Thyroid gland (tissue), 4 donors: ENCODE data around the gene WDR91.

Source experiments
- CTCF ChIP-seq, 6 experiments: fragments of 200-600 bp in 3 of 6; fragments of 450-650 bp in 3 of 6; sonication (generic) in 3 of 6; IDR thresholded peaks; one replicate each; pipeline ENCODE4 v1.5.1; 2016 to 2019; ENCODE audit warnings: antibody characterized with exemption in 6 of 6, mild to moderate bottlenecking in 2 of 6, inconsistent platforms in 1 of 6, moderate library complexity in 1 of 6
- POLR2A ChIP-seq, 2 donors: fragments of 450-650 bp; IDR thresholded peaks; one replicate each; pipeline ENCODE4 v1.6.1; 2017; ENCODE audit warnings: antibody characterized with exemption in 2 of 2, mild to moderate bottlenecking in 2 of 2, moderate library complexity in 1 of 2

GRCh38 chr7:135193615-135194081 lies 17.7 kb downstream of the WDR91 start:
- TF ChIP-seq CTCF (IDR thresholded peaks at IDR 0.05) (no peak), POLR2A (IDR thresholded peaks at IDR 0.05) (no peak)
